BJ (cell line): Measurements from ENCODE around the gene FGD4. TPM values are rescaled to one million over a fixed set of nuclear protein-coding genes. Genes with fewer than 3 reads are reported as not detected.

Experiments
- CTCF ChIA-PET: fragments of 350-600 bp; formaldehyde crosslinking; extraction: SDS; loops from one replicate; lab custom pipeline; 2021; ENCODE audit warnings: antibody characterized with exemption, inconsistent platforms; lab: Yijun Ruan, JAX
- POLR2A ChIA-PET: fragments of 300-600 bp; sonication (Branson Sonifier 250); formaldehyde crosslinking; extraction: SDS; loops from one replicate; lab custom pipeline; 2021; ENCODE audit warnings: antibody characterized with exemption; lab: Charles Lee
- DNase-seq: peaks from one replicate; pipeline ENCODE4 v3.0.0-alpha.2; 2011; ENCODE audit warnings: low read depth
- H3K27me3 ChIP-seq: 2 replicates; pipeline ENCODE4 v1.6.0; 2011; ENCODE audit warnings: low read length; ENCODE audit not compliant: control insufficient read depth, insufficient read depth
- H3K36me3 ChIP-seq: 2 replicates; pipeline ENCODE4 v1.5.1; 2011; ENCODE audit warnings: low read length; ENCODE audit not compliant: control insufficient read depth, insufficient read depth
- H3K4me3 ChIP-seq: 2 replicates; pipeline ENCODE4 v1.5.1; 2011; ENCODE audit warnings: low read depth, mild to moderate bottlenecking, control low read depth, low read length
- CTCF ChIP-seq: IDR thresholded peaks from 2 replicates; pipeline ENCODE4 v1.5.1; 2011; ENCODE audit warnings: low read depth, mild to moderate bottlenecking, control low read depth, inconsistent platforms, low read length, moderate library complexity; ENCODE audit not compliant: insufficient read depth
- polyA plus RNA-seq: library from polyadenylated mRNA; depleted of rRNA; stranded (reverse); fragments of >200 nt; gene quantifications from 2 replicates; pipeline ENCODE4 v1.2.3, GENCODE V29; 2011

The FGD4 gene
- polyA plus RNA-seq, 1 experiment, result 11.1 TPM

- Histone ChIP-seq H3K36me3 (no peaks in the 10 kb centered on the region), H3K27me3 (no peaks in the 10 kb centered on the region), H3K4me3 (no peak overlapping the region)
- CTCF ChIA-PET, result no interaction called here
- TF ChIP-seq CTCF, result no peak
- no peak for DNase-seq
- POLR2A ChIA-PET, result no interaction called here
Observed at GRCh38 chr12:32596030-32596429, 196.7 kb downstream of the FGD4 start.

- H3K4me3 ChIP-seq, result no peak overlapping the region
- ChIA-PET POLR2A (no interaction called here), CTCF (interaction anchor here (0.6 kb wide), 1 partner anchor 57 kb away, joined by 5 read pairs; no protein-coding TSS in a partner anchor)
- no peak for TF ChIP-seq CTCF
- peaks cover 3% of the 10 kb centered on the region; the same call in 1 of the 2 replicates for H3K36me3 ChIP-seq
- DNase-seq, result no peak
- H3K27me3 ChIP-seq, result no peaks in the 10 kb centered on the region
Observed at GRCh38 chr12:32598688-32599087, 199.3 kb downstream of the FGD4 start.

GRCh38 chr12:32600681-32601080 lies 201.3 kb downstream of the FGD4 start:
- Histone ChIP-seq H3K4me3 (no peak overlapping the region), H3K27me3 (no peaks in the 10 kb centered on the region), H3K36me3 (peaks cover 5% of the 10 kb centered on the region; the same call in 1 of the 2 replicates)
- ChIA-PET CTCF (interaction anchor here (0.8 kb wide), 1 partner anchor 137 kb away, joined by 3 read pairs; no protein-coding TSS in a partner anchor), POLR2A (no interaction called here)
- DNase-seq, result no peak
- no peak for TF ChIP-seq CTCF

- CTCF ChIA-PET, result no interaction called here
- no peak for TF ChIP-seq CTCF
- POLR2A ChIA-PET, result no interaction called here
Observed at GRCh38 chr12:32603071-32603470, 203.7 kb downstream of the FGD4 start.

GRCh38 chr12:32603858-32604257 lies 204.5 kb downstream of the FGD4 start:
- peak; percentile 43 for DNase-seq
- no peaks in the 10 kb centered on the region for H3K27me3 ChIP-seq
- ChIA-PET POLR2A (no interaction called here), CTCF (no interaction called here)
- TF ChIP-seq CTCF, result no peak
- H3K36me3 ChIP-seq, result peaks cover 5% of the 10 kb centered on the region
- H3K4me3 ChIP-seq, result no peak overlapping the region

More at GRCh38 chr12:32603071-32603470, 203.7 kb downstream of the FGD4 start:
- Histone ChIP-seq H3K36me3 (peaks cover 5% of the 10 kb centered on the region), H3K4me3 (no peak overlapping the region), H3K27me3 (no peaks in the 10 kb centered on the region)
- DNase-seq, result no peak
